CD14-positive monocyte (primary cell): ENCODE measurements around the gene LTB4R. TPM values are rescaled to one million over a fixed set of nuclear protein-coding genes. Genes with fewer than 3 reads are reported as not detected.

ENCODE experiments used
- DNase-seq, 3 donors: peaks; one replicate each; pipeline ENCODE4 v3.0.0-alpha.2; 2011 to 2022
- H2AFZ ChIP-seq: 2 replicates; pipeline ENCODE4 v1.6.0; 2012; ENCODE audit warnings: mild to moderate bottlenecking, low read depth, low read length, inconsistent platforms; ENCODE audit not compliant: insufficient read depth, poor library complexity, severe bottlenecking
- H3K27ac ChIP-seq, 2 donors: 1 replicate in 1 of 2; 2 replicates in 1 of 2; pipeline ENCODE4 v1.5.1; 2012 to 2013; ENCODE audit warnings: low read length in 2 of 2, control low read depth in 1 of 2, inconsistent platforms in 1 of 2, low read depth in 1 of 2, mild to moderate bottlenecking in 1 of 2
- H3K27me3 ChIP-seq, 2 donors: one replicate each; pipeline versions ENCODE4 v1.6.0 to v1.6.1; 2011 to 2013; ENCODE audit warnings: low read length in 2 of 2; ENCODE audit not compliant: control insufficient read depth in 2 of 2, insufficient read depth in 2 of 2
- H3K36me3 ChIP-seq, 2 donors: replicated peaks in 1 of 2; 1 replicate in 1 of 2; 2 replicates in 1 of 2; pipeline versions ENCODE4 v1.5.1 to v1.6.1; 2012 to 2013; ENCODE audit warnings: low read length in 2 of 2, control low read depth in 1 of 2, inconsistent platforms in 1 of 2, mild to moderate bottlenecking in 1 of 2; ENCODE audit not compliant: insufficient read depth in 2 of 2, control insufficient read depth in 1 of 2
- H3K4me1 ChIP-seq, 2 donors: 1 replicate in 1 of 2; 2 replicates in 1 of 2; pipeline versions ENCODE4 v1.5.1 to v1.6.1; 2012 to 2013; ENCODE audit warnings: low read length in 2 of 2, control low read depth in 1 of 2, inconsistent platforms in 1 of 2, mild to moderate bottlenecking in 1 of 2, moderate library complexity in 1 of 2; ENCODE audit not compliant: insufficient read depth in 2 of 2, control insufficient read depth in 1 of 2
- H3K4me2 ChIP-seq: replicated peaks from 2 replicates; pipeline ENCODE3; 2012; ENCODE audit warnings: low read length, moderate library complexity, mild to moderate bottlenecking; ENCODE audit not compliant: poor library complexity, severe bottlenecking; ENCODE audit errors: extremely low read depth
- H3K4me3 ChIP-seq, 3 experiments: fragments of 200-600 bp in 1 of 3; sonication (generic) in 1 of 3; replicated peaks in 1 of 3; 1 replicate in 2 of 3; 2 replicates in 1 of 3; pipeline ENCODE4 v1.5.1; 2011 to 2013; ENCODE audit warnings: low read length in 3 of 3, mild to moderate bottlenecking in 3 of 3, control low read depth in 2 of 3, low read depth in 2 of 3, inconsistent platforms in 1 of 3, moderate library complexity in 1 of 3
- H3K79me2 ChIP-seq: 2 replicates; pipeline ENCODE4 v1.6.0; 2012; ENCODE audit warnings: mild to moderate bottlenecking, control low read depth, inconsistent platforms, low read length, moderate library complexity; ENCODE audit not compliant: insufficient read depth
- H3K9ac ChIP-seq: 2 replicates; pipeline ENCODE4 v1.6.0; 2017; ENCODE audit warnings: low read length, mild to moderate bottlenecking; ENCODE audit not compliant: insufficient read depth, poor library complexity, severe bottlenecking
- H3K9me3 ChIP-seq, 2 donors: replicated peaks in 1 of 2; 1 replicate in 1 of 2; 2 replicates in 1 of 2; pipeline versions ENCODE4 v1.5.1 to v1.6.1; 2012 to 2013; ENCODE audit warnings: low read length in 2 of 2, control low read depth in 1 of 2; ENCODE audit not compliant: control insufficient read depth in 1 of 2, insufficient read depth in 1 of 2
- H4K20me1 ChIP-seq: 2 replicates; pipeline ENCODE4 v1.6.0; 2012; ENCODE audit warnings: mild to moderate bottlenecking, low read length, control low read depth, moderate library complexity; ENCODE audit not compliant: insufficient read depth
- H3K27ac Mint-ChIP-seq, 7 donors: one replicate each; pipeline ENCODE4 v1.8.0; 2020; ENCODE audit warnings: mild to moderate bottlenecking in 7 of 7, mixed read lengths in 7 of 7, moderate library complexity in 6 of 7, inconsistent platforms in 2 of 7
- H3K27me3 Mint-ChIP-seq, 3 donors: one replicate each; pipeline ENCODE4 v1.8.0; 2021 to 2022; ENCODE audit warnings: low read depth in 3 of 3, mild to moderate bottlenecking in 3 of 3, mixed read lengths in 3 of 3, moderate library complexity in 3 of 3, inconsistent platforms in 1 of 3
- H3K36me3 Mint-ChIP-seq, 2 donors: one replicate each; pipeline ENCODE4 v1.8.0; 2020; ENCODE audit warnings: mixed read lengths in 2 of 2, inconsistent platforms in 1 of 2, mild to moderate bottlenecking in 1 of 2
- H3K4me1 Mint-ChIP-seq: one replicate; pipeline ENCODE4 v1.8.0; 2020; ENCODE audit warnings: mild to moderate bottlenecking, mixed read lengths
- H3K4me3 Mint-ChIP-seq, 2 donors: one replicate each; pipeline ENCODE4 v1.8.0; 2020; ENCODE audit warnings: mild to moderate bottlenecking in 2 of 2, mixed read lengths in 2 of 2, moderate library complexity in 1 of 2
- H3K9me3 Mint-ChIP-seq, 7 donors: one replicate each; pipeline ENCODE4 v1.8.0; 2020 to 2022; ENCODE audit warnings: mixed read lengths in 7 of 7, mild to moderate bottlenecking in 6 of 7, moderate library complexity in 6 of 7, inconsistent platforms in 2 of 7
- CTCF ChIP-seq: fragments of 200-600 bp; IDR thresholded peaks from one replicate; pipeline ENCODE4 v1.8.0; 2022; ENCODE audit warnings: antibody characterized with exemption, mild to moderate bottlenecking
- WGBS: methylation state at CpG from one replicate; pipeline ENCODE4 v1.1.5; 2013; ENCODE audit warnings: missing lambda C conversion rate; ENCODE audit not compliant: insufficient coverage; 5-methylcytosine and 5-hydroxymethylcytosine counted together
- intact Hi-C, 2 donors: fragments of 100-400 bp; cut with micrococcal nuclease; formaldehyde crosslinking; loops; one replicate each; pipeline versions ENCODE4 v1.15.0 to v1.15.1; 2023
- polyA plus RNA-seq, 3 donors: library from polyadenylated mRNA; depleted of rRNA in 1 of 3; unstranded in 2 of 3; stranded (reverse) in 1 of 3; fragments of 300-500 nt in 2 of 3; fragments of >200 nt in 1 of 3; fragmentation: Illumina TruSeq in 2 of 3; gene quantifications; 1 replicate in 2 of 3; 2 replicates in 1 of 3; pipeline ENCODE4 v1.2.3, GENCODE V29; 2012 to 2021

The LTB4R gene
- polyA plus RNA-seq, 3 donors = 51.5 to 98.5 (median 87.3) TPM

GRCh38 chr14:24321212-24321975, 10.1 kb downstream of the LTB4R start:
- peaks cover 16 to 18% of the 10 kb centered on the region in 2 donors for H3K36me3 Mint-ChIP-seq
- no peaks in the 10 kb centered on the region for H3K79me2 ChIP-seq
- no peaks in the 10 kb centered on the region for H3K27me3 ChIP-seq
- H2AFZ ChIP-seq = no peak overlapping the region
- peaks cover 0 to 2% (median 0%) of the 10 kb centered on the region in 7 donors for H3K9me3 Mint-ChIP-seq
- H3K27ac ChIP-seq = no peak overlapping the region
- no peak overlapping the region for H3K4me3 ChIP-seq
- no peak overlapping the region for H3K4me2 ChIP-seq
- no peaks in the 10 kb centered on the region for H3K9me3 ChIP-seq
- H3K4me3 Mint-ChIP-seq = no peak overlapping the region
- WGBS = 97% methylated on average over 7 of the region's 14 CpGs
- peaks cover 18% of the 10 kb centered on the region for H4K20me1 ChIP-seq
- peaks cover 35 to 40% of the 10 kb centered on the region in 2 donors for H3K4me1 ChIP-seq
- peaks cover 3 to 13% (median 4%) of the 10 kb centered on the region in 3 donors for H3K27me3 Mint-ChIP-seq
- no peak for DNase-seq
- no peak overlapping the region for H3K9ac ChIP-seq
- no peak for TF ChIP-seq CTCF
- no peaks in the 10 kb centered on the region for H3K36me3 ChIP-seq
- intact Hi-C loops = no loop called here
- H3K4me1 Mint-ChIP-seq = peaks cover 52% of the 10 kb centered on the region
- peak overlapping the region in 1 of 7 donors; percentile 7 for H3K27ac Mint-ChIP-seq

GRCh38 chr14:24322672-24323071, 11.4 kb downstream of the LTB4R start:
- intact Hi-C loops = no loop called here
- Histone ChIP-seq H3K27me3 (no peaks in the 10 kb centered on the region), H3K79me2 (no peaks in the 10 kb centered on the region), H3K9ac (no peak overlapping the region), H3K9me3 (no peaks in the 10 kb centered on the region), H4K20me1 (peaks cover 10% of the 10 kb centered on the region), H3K4me3 (no peak overlapping the region), H2AFZ (no peak overlapping the region), H3K27ac (no peak overlapping the region), H3K4me2 (no peak overlapping the region), H3K4me1 (peaks cover 36 to 40% of the 10 kb centered on the region in 2 donors), H3K36me3 (no peaks in the 10 kb centered on the region)
- Mint-ChIP-seq H3K9me3 (peaks cover 0 to 2% (median 0%) of the 10 kb centered on the region in 7 donors), H3K4me3 (no peak overlapping the region), H3K27ac (no peak overlapping the region), H3K36me3 (peaks cover 6 to 7% of the 10 kb centered on the region in 2 donors), H3K27me3 (peaks cover 3 to 13% (median 4%) of the 10 kb centered on the region in 3 donors), H3K4me1 (peaks cover 52% of the 10 kb centered on the region)
- TF ChIP-seq CTCF = no peak
- WGBS = 95% methylated on average over 9 of the region's 10 CpGs
- no peak for DNase-seq
